CD14-positive monocyte (primary cell): ENCODE measurements around the gene TFEB. TPM values are rescaled to one million over a fixed set of nuclear protein-coding genes. Genes with fewer than 3 reads are reported as not detected.

Experiments used
- DNase-seq, 3 donors: peaks; one replicate each; pipeline ENCODE4 v3.0.0-alpha.2; 2011 to 2022
- H2AFZ ChIP-seq: 2 replicates; pipeline ENCODE4 v1.6.0; 2012; ENCODE audit warnings: mild to moderate bottlenecking, low read depth, low read length, inconsistent platforms; ENCODE audit not compliant: insufficient read depth, poor library complexity, severe bottlenecking
- H3K27ac ChIP-seq, 2 donors: 1 replicate in 1 of 2; 2 replicates in 1 of 2; pipeline ENCODE4 v1.5.1; 2012 to 2013; ENCODE audit warnings: low read length in 2 of 2, control low read depth in 1 of 2, inconsistent platforms in 1 of 2, low read depth in 1 of 2, mild to moderate bottlenecking in 1 of 2
- H3K27me3 ChIP-seq, 2 donors: one replicate each; pipeline versions ENCODE4 v1.6.0 to v1.6.1; 2011 to 2013; ENCODE audit warnings: low read length in 2 of 2; ENCODE audit not compliant: control insufficient read depth in 2 of 2, insufficient read depth in 2 of 2
- H3K36me3 ChIP-seq, 2 donors: replicated peaks in 1 of 2; 1 replicate in 1 of 2; 2 replicates in 1 of 2; pipeline versions ENCODE4 v1.5.1 to v1.6.1; 2012 to 2013; ENCODE audit warnings: low read length in 2 of 2, control low read depth in 1 of 2, inconsistent platforms in 1 of 2, mild to moderate bottlenecking in 1 of 2; ENCODE audit not compliant: insufficient read depth in 2 of 2, control insufficient read depth in 1 of 2
- H3K4me1 ChIP-seq, 2 donors: 1 replicate in 1 of 2; 2 replicates in 1 of 2; pipeline versions ENCODE4 v1.5.1 to v1.6.1; 2012 to 2013; ENCODE audit warnings: low read length in 2 of 2, control low read depth in 1 of 2, inconsistent platforms in 1 of 2, mild to moderate bottlenecking in 1 of 2, moderate library complexity in 1 of 2; ENCODE audit not compliant: insufficient read depth in 2 of 2, control insufficient read depth in 1 of 2
- H3K4me2 ChIP-seq: replicated peaks from 2 replicates; pipeline ENCODE3; 2012; ENCODE audit warnings: low read length, moderate library complexity, mild to moderate bottlenecking; ENCODE audit not compliant: poor library complexity, severe bottlenecking; ENCODE audit errors: extremely low read depth
- H3K4me3 ChIP-seq, 3 experiments: fragments of 200-600 bp in 1 of 3; sonication (generic) in 1 of 3; replicated peaks in 1 of 3; 1 replicate in 2 of 3; 2 replicates in 1 of 3; pipeline ENCODE4 v1.5.1; 2011 to 2013; ENCODE audit warnings: low read length in 3 of 3, mild to moderate bottlenecking in 3 of 3, control low read depth in 2 of 3, low read depth in 2 of 3, inconsistent platforms in 1 of 3, moderate library complexity in 1 of 3
- H3K79me2 ChIP-seq: 2 replicates; pipeline ENCODE4 v1.6.0; 2012; ENCODE audit warnings: mild to moderate bottlenecking, control low read depth, inconsistent platforms, low read length, moderate library complexity; ENCODE audit not compliant: insufficient read depth
- H3K9ac ChIP-seq: 2 replicates; pipeline ENCODE4 v1.6.0; 2017; ENCODE audit warnings: low read length, mild to moderate bottlenecking; ENCODE audit not compliant: insufficient read depth, poor library complexity, severe bottlenecking
- H3K9me3 ChIP-seq, 2 donors: replicated peaks in 1 of 2; 1 replicate in 1 of 2; 2 replicates in 1 of 2; pipeline versions ENCODE4 v1.5.1 to v1.6.1; 2012 to 2013; ENCODE audit warnings: low read length in 2 of 2, control low read depth in 1 of 2; ENCODE audit not compliant: control insufficient read depth in 1 of 2, insufficient read depth in 1 of 2
- H4K20me1 ChIP-seq: 2 replicates; pipeline ENCODE4 v1.6.0; 2012; ENCODE audit warnings: mild to moderate bottlenecking, low read length, control low read depth, moderate library complexity; ENCODE audit not compliant: insufficient read depth
- H3K27ac Mint-ChIP-seq, 7 donors: one replicate each; pipeline ENCODE4 v1.8.0; 2020; ENCODE audit warnings: mild to moderate bottlenecking in 7 of 7, mixed read lengths in 7 of 7, moderate library complexity in 6 of 7, inconsistent platforms in 2 of 7
- H3K27me3 Mint-ChIP-seq, 3 donors: one replicate each; pipeline ENCODE4 v1.8.0; 2021 to 2022; ENCODE audit warnings: low read depth in 3 of 3, mild to moderate bottlenecking in 3 of 3, mixed read lengths in 3 of 3, moderate library complexity in 3 of 3, inconsistent platforms in 1 of 3
- H3K36me3 Mint-ChIP-seq, 2 donors: one replicate each; pipeline ENCODE4 v1.8.0; 2020; ENCODE audit warnings: mixed read lengths in 2 of 2, inconsistent platforms in 1 of 2, mild to moderate bottlenecking in 1 of 2
- H3K4me1 Mint-ChIP-seq: one replicate; pipeline ENCODE4 v1.8.0; 2020; ENCODE audit warnings: mild to moderate bottlenecking, mixed read lengths
- H3K4me3 Mint-ChIP-seq, 2 donors: one replicate each; pipeline ENCODE4 v1.8.0; 2020; ENCODE audit warnings: mild to moderate bottlenecking in 2 of 2, mixed read lengths in 2 of 2, moderate library complexity in 1 of 2
- H3K9me3 Mint-ChIP-seq, 7 donors: one replicate each; pipeline ENCODE4 v1.8.0; 2020 to 2022; ENCODE audit warnings: mixed read lengths in 7 of 7, mild to moderate bottlenecking in 6 of 7, moderate library complexity in 6 of 7, inconsistent platforms in 2 of 7
- CTCF ChIP-seq: fragments of 200-600 bp; IDR thresholded peaks from one replicate; pipeline ENCODE4 v1.8.0; 2022; ENCODE audit warnings: antibody characterized with exemption, mild to moderate bottlenecking
- WGBS: methylation state at CpG from one replicate; pipeline ENCODE4 v1.1.5; 2013; ENCODE audit warnings: missing lambda C conversion rate; ENCODE audit not compliant: insufficient coverage; 5-methylcytosine and 5-hydroxymethylcytosine counted together
- intact Hi-C, 2 donors: fragments of 100-400 bp; cut with micrococcal nuclease; formaldehyde crosslinking; loops; one replicate each; pipeline versions ENCODE4 v1.15.0 to v1.15.1; 2023
- polyA plus RNA-seq, 3 donors: library from polyadenylated mRNA; depleted of rRNA in 1 of 3; unstranded in 2 of 3; stranded (reverse) in 1 of 3; fragments of 300-500 nt in 2 of 3; fragments of >200 nt in 1 of 3; fragmentation: Illumina TruSeq in 2 of 3; gene quantifications; 1 replicate in 2 of 3; 2 replicates in 1 of 3; pipeline ENCODE4 v1.2.3, GENCODE V29; 2012 to 2021

The TFEB gene
- polyA plus RNA-seq, 3 donors: 42.6 to 60.0 (median 55.0) TPM

GRCh38 chr6:41642090-41642959, 93.1 kb downstream of the TFEB start:
- Histone ChIP-seq H3K36me3 (no peaks in the 10 kb centered on the region), H3K4me2 (no peak overlapping the region), H3K79me2 (no peaks in the 10 kb centered on the region), H2AFZ (no peak overlapping the region), H3K9me3 (peaks cover 0 to 8% of the 10 kb centered on the region in 2 donors), H4K20me1 (no peaks in the 10 kb centered on the region), H3K9ac (no peak overlapping the region), H3K27me3 (peaks cover 8 to 30% of the 10 kb centered on the region in 2 donors), H3K27ac (no peak overlapping the region), H3K4me1 (peaks cover 5 to 17% of the 10 kb centered on the region in 2 donors), H3K4me3 (no peak overlapping the region)
- Mint-ChIP-seq H3K27me3 (peaks cover 36 to 54% (median 42%) of the 10 kb centered on the region in 3 donors), H3K4me1 (peaks cover 16% of the 10 kb centered on the region), H3K9me3 (peaks cover 0 to 13% (median 4%) of the 10 kb centered on the region in 7 donors), H3K27ac (peak overlapping the region in 1 of 7 donors; percentile 61), H3K36me3 (peaks cover 0 to 4% of the 10 kb centered on the region in 2 donors), H3K4me3 (no peak overlapping the region)
- 79% methylated on average over 6 of the region's 11 CpGs for WGBS
- no peak for TF ChIP-seq CTCF
- intact Hi-C loops: no loop called here
- DNase-seq: no peak

- Mint-ChIP-seq H3K9me3 (peaks cover 0 to 17% (median 4%) of the 10 kb centered on the region in 7 donors), H3K4me1 (peaks cover 16% of the 10 kb centered on the region), H3K27ac (peak overlapping the region in 1 of 7 donors; percentile 38), H3K4me3 (no peak overlapping the region), H3K27me3 (peaks cover 40 to 63% (median 48%) of the 10 kb centered on the region in 3 donors), H3K36me3 (peaks cover 0 to 4% of the 10 kb centered on the region in 2 donors)
- H3K27me3 ChIP-seq: peaks cover 10 to 39% of the 10 kb centered on the region in 2 donors
- H3K79me2 ChIP-seq: no peaks in the 10 kb centered on the region
- peaks cover 5 to 17% of the 10 kb centered on the region in 2 donors for H3K4me1 ChIP-seq
- H3K36me3 ChIP-seq: no peaks in the 10 kb centered on the region
- no peak overlapping the region for H3K9ac ChIP-seq
- H3K4me3 ChIP-seq: no peak overlapping the region
- WGBS: 77% methylated on average over 6 of the region's 9 CpGs
- H3K9me3 ChIP-seq: peaks cover 0 to 8% of the 10 kb centered on the region in 2 donors
- no peak overlapping the region for H3K4me2 ChIP-seq
- intact Hi-C loops: no loop called here
- no peak overlapping the region for H2AFZ ChIP-seq
- H4K20me1 ChIP-seq: no peaks in the 10 kb centered on the region
- no peak for TF ChIP-seq CTCF
- DNase-seq: no peak
- H3K27ac ChIP-seq: no peak overlapping the region
Measured at GRCh38 chr6:41641352-41641925, 94.0 kb downstream of the TFEB start.
